SK-N-SH treated with all-trans-retinoic acid at 6 μM for 48 hours (cell line): ENCODE measurements around the gene MMEL1.

Source experiments
- ARNTL ChIP-seq: fragments of 450-650 bp; formaldehyde crosslinking; IDR thresholded peaks from 2 replicates; pipeline ENCODE4 v1.5.0; 2020; ENCODE audit warnings: low read depth, mild to moderate bottlenecking, moderate library complexity, borderline replicate concordance
- CREB5 ChIP-seq: fragments of 250-450 bp; sonication (Bioruptor Pico); IDR thresholded peaks from 2 replicates; pipeline ENCODE4 v1.5.1; 2020; ENCODE audit warnings: low read depth, mild to moderate bottlenecking, moderate library complexity
- CSDC2 ChIP-seq: fragments of 250-450 bp; sonication (Bioruptor Pico); IDR thresholded peaks from 2 replicates; pipeline ENCODE4 v1.5.0; 2020; ENCODE audit warnings: mild to moderate bottlenecking, moderate library complexity
- ESRRG ChIP-seq: fragments of 250-450 bp; sonication (Bioruptor Pico); IDR thresholded peaks from 2 replicates; pipeline ENCODE4 v1.6.1; 2021; ENCODE audit warnings: mild to moderate bottlenecking
- POU6F1 ChIP-seq: fragments of 250-450 bp; sonication (Bioruptor Pico); IDR thresholded peaks from 2 replicates; pipeline ENCODE4 v1.8.0; 2021; ENCODE audit warnings: low read depth, mild to moderate bottlenecking, moderate library complexity, borderline replicate concordance
- PPARA ChIP-seq: fragments of 250-450 bp; sonication (Bioruptor Pico); IDR thresholded peaks from 2 replicates; pipeline ENCODE4 v1.5.0; 2020; ENCODE audit warnings: mild to moderate bottlenecking, borderline replicate concordance
- ZNF565 ChIP-seq: fragments of 450-650 bp; formaldehyde crosslinking; conservative IDR thresholded peaks from 2 replicates; pipeline ENCODE4 v1.5.0; 2020; ENCODE audit warnings: low read depth, mild to moderate bottlenecking, moderate library complexity

- TF ChIP-seq ZNF565 (no peak), ESRRG (CRISPR knock-in tag) (no peak), PPARA (CRISPR knock-in tag) (no peak), CSDC2 (CRISPR knock-in tag) (no peak), CREB5 (no peak), POU6F1 (CRISPR knock-in tag) (no peak), ARNTL (CRISPR knock-in tag) (no peak)
These were observed 63.8 kb downstream of the MMEL1 start for GRCh38 chr1:2569060-2569459.
